ENCODE data around the gene FGF19.
A peak's percentile ranks its signal among the peaks of the same experiment; 100 is the strongest.

Gene FGF19

GRCh38 chr11:69671734-69672465 lies 31.9 kb downstream of the FGF19 start:
- DNase-seq (ENCODE audit: low read depth in 4 of 4, low spot score in 1 of 4) = no peak

GRCh38 chr11:69670158-69670845 lies 33.5 kb downstream of the FGF19 start:
- DNase-seq (ENCODE audit: low read depth in 4 of 4, low spot score in 1 of 4) = peak in 3 of 4 experiments; percentile 40 to 44 (median 43)

GRCh38 chr11:69669486-69669885 lies 34.3 kb downstream of the FGF19 start:
- DNase-seq (ENCODE audit: low read depth in 4 of 4, low spot score in 1 of 4) = no peak

- DNase-seq (ENCODE audit: low read depth in 4 of 4, low spot score in 1 of 4) = no peak
These were observed 35.9 kb downstream of the FGF19 start for GRCh38 chr11:69667619-69668604.

GRCh38 chr11:69666752-69667536 lies 36.9 kb downstream of the FGF19 start:
- DNase-seq (ENCODE audit: low read depth in 4 of 4, low spot score in 1 of 4) = no peak

- no peak for DNase-seq (ENCODE audit: low read depth in 4 of 4, low spot score in 1 of 4)
These were observed 37.6 kb downstream of the FGF19 start for GRCh38 chr11:69666261-69666660.

GRCh38 chr11:69665669-69666068 lies 38.2 kb downstream of the FGF19 start:
- no peak for DNase-seq (ENCODE audit: low read depth in 4 of 4, low spot score in 1 of 4)

GRCh38 chr11:69664901-69665300 lies 38.9 kb downstream of the FGF19 start:
- no peak for DNase-seq (ENCODE audit: low read depth in 4 of 4, low spot score in 1 of 4)

- no peak for DNase-seq (ENCODE audit: low read depth in 4 of 4, low spot score in 1 of 4)
These were observed 39.6 kb downstream of the FGF19 start for GRCh38 chr11:69664103-69664775.

- DNase-seq (ENCODE audit: low read depth in 4 of 4, low spot score in 1 of 4) = no peak
These were observed 40.5 kb downstream of the FGF19 start for GRCh38 chr11:69663326-69663725.

GRCh38 chr11:69662806-69663205 lies 41.0 kb downstream of the FGF19 start:
- no peak for DNase-seq (ENCODE audit: low read depth in 4 of 4, low spot score in 1 of 4)

- no peak for DNase-seq (ENCODE audit: low read depth in 4 of 4, low spot score in 1 of 4)
These were observed 41.7 kb downstream of the FGF19 start for GRCh38 chr11:69662021-69662698.

- no peak for DNase-seq (ENCODE audit: low read depth in 4 of 4, low spot score in 1 of 4)
These were observed 42.5 kb downstream of the FGF19 start for GRCh38 chr11:69661413-69661715.

- no peak for DNase-seq (ENCODE audit: low read depth in 4 of 4, low spot score in 1 of 4)
These were observed 43.8 kb downstream of the FGF19 start for GRCh38 chr11:69660001-69660500.

- no peak for DNase-seq (ENCODE audit: low read depth in 4 of 4, low spot score in 1 of 4)
These were observed 44.2 kb downstream of the FGF19 start for GRCh38 chr11:69659591-69659990.

GRCh38 chr11:69658626-69659450 lies 45.0 kb downstream of the FGF19 start:
- DNase-seq (ENCODE audit: low read depth in 4 of 4, low spot score in 1 of 4) = no peak

GRCh38 chr11:69657911-69658625 lies 45.8 kb downstream of the FGF19 start:
- DNase-seq (ENCODE audit: low read depth in 4 of 4, low spot score in 1 of 4) = no peak

- DNase-seq (ENCODE audit: low read depth in 4 of 4, low spot score in 1 of 4) = no peak
These were observed 46.3 kb downstream of the FGF19 start for GRCh38 chr11:69657456-69657910.
